HG02571 (cell line): ENCODE data around the gene CSTF1.
"Not testable (repeated sequence)": the region's sequence is repeated elsewhere in the genome, so short reads cannot be mapped to it uniquely, and the experiment has no call there.

ENCODE experiments used
- ATAC-seq: cut with Tn5 transposase; IDR thresholded peaks from one replicate; pipeline ENCODE4 v1.9.1; 2021; ENCODE audit warnings: mild to moderate bottlenecking, moderate library complexity; ENCODE audit not compliant: unreplicated experiment

The CSTF1 gene

GRCh38 chr20:56403465-56403864 is 11.0 kb downstream of the CSTF1 start:
- ATAC-seq = no peak

DNA sequence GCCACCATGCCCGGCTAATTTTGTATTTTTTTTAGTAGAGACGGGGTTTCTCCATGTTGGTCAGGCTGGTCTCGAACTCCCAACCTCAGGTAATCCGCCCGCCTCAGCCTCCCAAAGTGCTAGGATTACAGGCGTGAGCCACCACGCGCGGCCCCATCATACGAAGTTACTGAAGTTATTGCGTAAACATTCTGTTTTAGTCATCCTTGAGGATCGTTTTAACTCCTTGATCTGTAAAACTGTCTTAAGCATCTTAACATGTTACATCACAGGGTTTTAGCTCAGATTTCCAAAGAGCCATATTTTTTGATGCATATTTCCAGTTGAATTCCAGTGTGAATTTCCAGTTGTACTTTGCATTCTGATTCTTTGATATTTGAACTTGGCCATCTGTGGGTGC is 12.9 kb downstream of the CSTF1 start:
- ATAC-seq = not testable (repeated sequence)

DNA sequence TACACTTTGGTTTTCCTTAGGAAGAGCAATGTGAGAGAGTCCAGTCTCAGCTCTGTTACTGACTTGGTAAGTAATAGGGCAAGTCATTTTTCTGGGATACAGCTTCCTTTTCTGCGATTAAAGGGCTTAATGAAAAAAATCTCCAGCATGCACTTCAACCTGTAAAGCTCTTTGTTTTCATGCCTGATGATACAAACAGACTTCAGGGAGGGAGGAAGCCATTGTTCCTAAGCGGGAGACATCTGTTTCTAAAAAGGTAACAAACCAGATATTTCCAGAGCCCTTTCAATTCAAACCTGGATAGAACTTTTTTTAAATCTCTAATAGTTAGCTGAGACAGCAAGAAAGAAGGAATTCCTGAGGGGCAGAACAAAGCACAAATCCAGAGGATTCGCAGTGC is 14.5 kb downstream of the CSTF1 start:
- ATAC-seq = no peak

GRCh38 chr20:56409521-56409920 is 17.1 kb downstream of the CSTF1 start:
- ATAC-seq = no peak

- no peak for ATAC-seq
Measured at GRCh38 chr20:56409956-56410355, 17.5 kb downstream of the CSTF1 start.

GRCh38 chr20:56411287-56411686 is 18.8 kb downstream of the CSTF1 start:
- not testable (repeated sequence) for ATAC-seq

DNA sequence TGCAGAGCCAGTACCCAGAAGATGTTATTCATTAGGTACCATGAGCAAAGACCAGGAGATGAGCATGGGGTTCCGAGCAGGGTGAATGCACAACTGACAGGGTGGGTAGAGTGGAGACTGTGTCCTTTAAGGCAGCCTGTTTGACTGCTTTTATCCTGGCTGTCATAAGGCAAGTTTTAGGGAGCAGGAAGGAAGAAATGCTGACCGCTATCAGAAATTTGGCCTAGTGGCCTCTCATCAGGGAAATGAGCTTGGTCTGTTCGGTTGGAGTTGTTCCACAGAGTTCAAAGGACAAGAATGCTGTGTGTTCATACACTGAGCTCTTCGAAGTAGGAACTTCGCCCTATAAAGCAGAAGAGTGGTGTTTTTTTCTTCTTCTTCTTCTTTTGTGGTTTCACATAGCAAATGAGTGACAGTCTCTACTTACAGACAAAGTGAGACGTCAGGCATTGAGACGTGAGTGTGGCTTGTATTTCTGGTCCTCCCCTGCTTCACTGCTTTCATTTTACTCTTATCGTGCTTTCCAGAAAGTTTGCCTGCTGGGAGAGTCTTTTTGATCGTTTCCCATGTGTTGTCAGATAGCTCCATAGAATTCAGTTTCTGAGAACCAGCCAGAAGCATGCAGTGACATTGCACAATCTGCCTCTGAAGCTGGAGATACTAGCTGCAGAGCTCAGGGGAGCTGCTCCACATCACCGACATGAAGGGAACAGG is 19.5 kb downstream of the CSTF1 start, which contains the start of gene CASS4:
CASS4 (plus strand) TSS at position 502 of the 714 bp plus-strand sequence; CDS start at position 701, 199 bp downstream.
- no peak for ATAC-seq

DNA sequence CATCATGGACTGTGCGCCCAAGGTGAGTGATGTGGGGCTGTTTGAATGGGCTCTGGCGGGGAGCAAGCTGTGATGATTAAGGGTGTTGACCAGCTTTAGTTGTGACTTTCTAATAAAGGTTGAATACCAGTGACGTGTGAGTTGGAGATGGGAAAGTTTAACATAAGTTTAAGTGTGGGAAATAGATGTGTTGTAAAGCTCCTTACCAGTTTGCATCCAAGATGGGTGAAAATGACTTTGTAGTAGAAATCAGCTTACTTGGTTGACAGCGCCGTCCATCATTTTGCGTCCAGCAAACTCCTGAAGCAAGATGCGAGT is 20.0 kb downstream of the CSTF1 start:
- ATAC-seq = no peak

DNA sequence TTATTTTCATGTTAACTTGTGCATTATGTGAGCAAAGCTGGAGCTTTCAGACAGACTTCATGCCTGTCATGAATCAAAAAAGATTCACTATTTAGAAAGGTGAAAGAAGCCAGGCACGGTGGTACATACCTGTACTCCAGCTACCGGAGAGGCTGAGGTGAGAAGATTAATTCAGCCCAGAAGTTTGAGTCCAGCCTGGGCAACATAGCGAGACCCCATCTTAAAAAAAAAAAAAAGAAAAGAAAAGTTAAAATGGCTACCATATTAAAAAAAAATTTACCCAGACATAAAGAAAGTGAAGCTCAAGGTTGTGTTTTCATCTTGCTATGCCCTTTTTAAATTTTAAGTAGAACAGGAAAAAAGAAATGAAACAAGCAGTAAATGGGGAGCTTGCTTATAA is 20.5 kb downstream of the CSTF1 start:
- ATAC-seq = no peak

GRCh38 chr20:56414842-56415765 is 22.7 kb downstream of the CSTF1 start:
- ATAC-seq = no peak

- ATAC-seq = no peak
Measured at GRCh38 chr20:56417402-56417801, 25.0 kb downstream of the CSTF1 start.

GRCh38 chr20:56417911-56418310 is 25.5 kb downstream of the CSTF1 start:
- no peak for ATAC-seq

GRCh38 chr20:56418385-56418861 is 26.0 kb downstream of the CSTF1 start:
- no peak for ATAC-seq

DNA sequence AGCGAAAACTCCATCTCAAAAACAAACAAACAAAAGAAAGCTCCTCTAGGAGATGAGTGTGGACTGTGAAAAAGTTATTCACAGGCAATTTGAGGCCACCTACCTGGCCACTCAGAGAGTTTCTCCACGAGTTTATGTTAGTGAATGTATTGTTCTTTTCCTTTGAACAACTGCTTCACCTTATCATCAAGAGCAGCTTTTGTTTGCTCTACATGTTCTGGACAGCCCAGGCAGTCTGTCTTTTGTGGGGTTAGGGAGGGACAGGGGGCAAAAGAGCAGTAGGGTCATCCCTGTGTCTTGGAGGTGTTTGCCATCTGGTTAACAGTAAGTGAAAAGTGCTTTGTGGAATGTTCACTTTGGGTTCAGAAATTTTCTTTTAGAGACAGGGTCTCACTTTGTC is 27.6 kb downstream of the CSTF1 start:
- no peak for ATAC-seq

- no peak for ATAC-seq
Measured at GRCh38 chr20:56420940-56421688, 28.7 kb downstream of the CSTF1 start.

GRCh38 chr20:56422076-56422823 is 29.8 kb downstream of the CSTF1 start:
- ATAC-seq = no peak

- no peak for ATAC-seq
Measured at GRCh38 chr20:56422824-56423189, 30.4 kb downstream of the CSTF1 start.

DNA sequence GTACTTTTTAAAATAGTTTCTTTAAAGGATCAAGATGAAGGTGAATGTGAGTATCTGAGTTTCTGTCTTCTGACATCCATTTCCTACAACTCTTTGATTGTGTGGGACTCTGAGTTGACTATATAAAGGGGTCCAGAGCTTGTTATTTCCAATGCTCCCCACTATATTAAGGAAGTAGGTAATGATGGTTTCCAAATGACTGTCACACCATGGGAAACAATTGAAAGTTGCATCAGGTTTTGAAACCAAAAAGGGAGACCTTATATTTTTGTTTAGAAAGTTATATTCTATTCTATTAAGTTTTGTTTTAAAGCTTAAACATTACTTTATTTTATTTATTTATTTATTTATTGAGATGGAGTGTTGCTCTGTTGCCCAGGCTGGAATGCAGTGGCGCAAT is 30.8 kb downstream of the CSTF1 start:
- no peak for ATAC-seq

DNA sequence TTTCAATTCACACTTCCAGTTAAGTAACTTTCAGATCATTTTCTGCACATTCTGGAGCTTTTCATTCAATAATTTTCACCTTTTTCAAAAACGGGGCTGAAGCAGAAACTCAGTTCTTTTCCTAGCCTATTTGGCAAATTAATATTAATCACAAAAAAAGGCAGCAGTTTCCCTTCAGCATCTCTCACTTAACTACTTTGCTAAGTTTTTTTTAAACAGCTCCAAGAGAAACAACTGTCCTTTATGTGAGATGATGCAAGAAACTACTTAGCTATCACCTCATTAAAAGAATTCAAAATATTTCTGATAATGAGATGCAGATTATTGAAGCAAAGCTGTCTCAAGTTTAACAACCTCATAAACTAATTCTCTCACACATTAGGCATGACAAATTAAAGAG is 31.4 kb downstream of the CSTF1 start:
- no peak for ATAC-seq

DNA sequence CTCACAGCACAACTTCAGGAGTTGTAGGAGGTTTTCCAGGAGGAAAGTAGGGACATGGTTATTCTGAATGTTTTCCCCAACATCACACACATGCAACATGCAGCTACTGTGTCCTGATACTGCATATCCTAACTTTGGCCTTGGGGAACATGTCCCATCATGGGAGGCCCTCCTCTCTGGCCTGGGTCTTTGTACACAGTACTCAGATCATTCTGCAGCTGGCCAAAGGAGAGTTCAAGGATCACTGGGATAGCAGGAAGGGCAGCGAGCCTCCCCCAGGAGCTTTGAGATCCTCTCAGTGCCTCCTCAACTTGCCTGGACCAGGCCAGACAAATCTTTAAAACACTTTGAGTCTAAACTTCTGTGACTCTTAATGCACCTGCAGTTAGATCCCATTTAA is 32.5 kb downstream of the CSTF1 start:
- no peak for ATAC-seq

- no peak for ATAC-seq
Measured at GRCh38 chr20:56426026-56426425, 33.6 kb downstream of the CSTF1 start.
